Duodenal mucosa (tissue), 2 donors: ENCODE results near the gene MAP3K20.

Source experiments
- H3K27ac ChIP-seq: one replicate; pipeline ENCODE4 v1.7.0; 2013; ENCODE audit warnings: low read depth, low read length
- H3K27me3 ChIP-seq, 2 donors: one replicate each; pipeline ENCODE4 v1.7.0; 2013; ENCODE audit warnings: low read length in 2 of 2, control low read depth in 1 of 2; ENCODE audit not compliant: insufficient read depth in 2 of 2, control insufficient read depth in 1 of 2
- H3K36me3 ChIP-seq, 2 donors: one replicate each; pipeline ENCODE4 v1.7.0; 2013; ENCODE audit warnings: low read length in 2 of 2, control low read depth in 1 of 2; ENCODE audit not compliant: insufficient read depth in 2 of 2, control insufficient read depth in 1 of 2
- H3K4me1 ChIP-seq, 2 donors: one replicate each; pipeline ENCODE4 v1.7.0; 2013; ENCODE audit warnings: low read length in 2 of 2, control low read depth in 1 of 2; ENCODE audit not compliant: insufficient read depth in 2 of 2, control insufficient read depth in 1 of 2
- H3K4me3 ChIP-seq, 2 donors: one replicate each; pipeline ENCODE4 v1.7.0; 2013; ENCODE audit warnings: low read length in 2 of 2, low read depth in 1 of 2
- H3K9ac ChIP-seq, 2 donors: one replicate each; pipeline ENCODE4 v1.7.0; 2013; ENCODE audit warnings: low read length in 2 of 2, low read depth in 1 of 2
- H3K9me3 ChIP-seq, 2 donors: one replicate each; pipeline ENCODE4 v1.7.0; 2013; ENCODE audit warnings: low read length in 2 of 2, control low read depth in 1 of 2; ENCODE audit not compliant: control insufficient read depth in 1 of 2

The MAP3K20 gene

DNA sequence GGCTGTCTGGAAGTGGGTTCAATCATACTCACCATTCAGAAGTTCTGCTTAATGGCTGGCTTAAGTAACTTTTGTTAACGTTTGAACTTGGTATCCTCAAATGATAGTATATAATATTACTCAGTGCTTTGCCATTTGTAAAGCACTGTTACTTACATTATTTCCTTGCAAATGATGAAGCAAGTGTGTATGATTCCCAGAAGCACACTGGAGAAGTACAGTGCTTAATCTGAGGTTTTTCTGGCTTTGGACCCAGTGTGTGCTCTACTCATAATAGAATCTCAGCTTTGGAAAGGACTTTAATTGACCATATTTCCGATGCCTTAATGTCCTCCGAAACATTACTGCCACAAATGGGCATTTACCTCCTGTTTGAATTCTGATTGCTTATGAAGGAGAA lies 63.3 kb downstream of the MAP3K20 start:
- no peak overlapping the region for H3K9ac ChIP-seq
- no peaks in the 10 kb centered on the region for H3K4me1 ChIP-seq
- H3K9me3 ChIP-seq, result peaks cover 2 to 8% of the 10 kb centered on the region in 2 donors
- no peaks in the 10 kb centered on the region for H3K36me3 ChIP-seq
- no peak overlapping the region for H3K27ac ChIP-seq
- no peaks in the 10 kb centered on the region for H3K27me3 ChIP-seq
- no peak overlapping the region for H3K4me3 ChIP-seq

DNA sequence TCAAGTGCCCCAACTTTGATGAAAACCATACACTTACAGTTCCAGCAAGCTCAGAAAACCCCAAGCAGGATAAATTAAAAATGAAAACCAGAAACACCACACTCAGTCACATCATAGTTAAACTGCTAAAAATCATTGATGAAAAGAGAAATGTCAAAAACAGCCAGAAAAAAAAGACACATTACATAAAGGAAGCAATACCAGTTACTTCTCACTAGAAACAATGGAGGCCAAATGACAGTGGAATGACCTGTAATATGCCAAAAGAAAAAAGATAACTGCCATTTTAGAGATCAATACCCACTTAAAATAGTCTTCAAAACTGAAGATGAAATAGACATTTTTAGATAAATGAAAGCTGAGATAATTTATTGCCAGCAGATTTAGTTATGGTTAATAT lies 66.0 kb downstream of the MAP3K20 start:
- H3K4me1 ChIP-seq, result no peaks in the 10 kb centered on the region
- no peak overlapping the region for H3K9ac ChIP-seq
- no peaks in the 10 kb centered on the region for H3K36me3 ChIP-seq
- H3K4me3 ChIP-seq, result no peak overlapping the region
- H3K27ac ChIP-seq, result no peak overlapping the region
- peaks cover 2 to 8% of the 10 kb centered on the region in 2 donors for H3K9me3 ChIP-seq
- H3K27me3 ChIP-seq, result no peaks in the 10 kb centered on the region

DNA sequence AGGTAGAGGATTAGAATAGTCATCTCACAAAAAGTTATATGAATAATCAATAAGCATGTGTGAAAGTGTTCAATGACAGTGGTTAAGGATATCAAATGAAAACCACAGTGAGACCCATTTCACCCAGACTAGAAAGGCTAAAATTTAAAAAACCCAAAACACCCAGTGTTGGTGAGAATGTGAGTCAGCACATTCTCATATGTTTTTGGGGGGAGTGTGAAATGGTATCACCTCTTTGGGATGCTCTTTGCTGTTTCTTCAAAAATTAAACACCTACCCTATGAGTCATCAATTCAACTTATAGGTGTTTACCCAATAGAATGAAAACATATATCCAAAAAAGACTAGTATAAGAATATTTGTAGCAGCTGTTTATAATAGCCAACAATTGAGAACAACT lies 69.8 kb downstream of the MAP3K20 start:
- no peak overlapping the region for H3K9ac ChIP-seq
- H3K4me1 ChIP-seq, result no peaks in the 10 kb centered on the region
- H3K4me3 ChIP-seq, result no peak overlapping the region
- no peak overlapping the region for H3K27ac ChIP-seq
- no peaks in the 10 kb centered on the region for H3K27me3 ChIP-seq
- no peaks in the 10 kb centered on the region for H3K36me3 ChIP-seq
- H3K9me3 ChIP-seq, result peaks cover 2 to 8% of the 10 kb centered on the region in 2 donors

DNA sequence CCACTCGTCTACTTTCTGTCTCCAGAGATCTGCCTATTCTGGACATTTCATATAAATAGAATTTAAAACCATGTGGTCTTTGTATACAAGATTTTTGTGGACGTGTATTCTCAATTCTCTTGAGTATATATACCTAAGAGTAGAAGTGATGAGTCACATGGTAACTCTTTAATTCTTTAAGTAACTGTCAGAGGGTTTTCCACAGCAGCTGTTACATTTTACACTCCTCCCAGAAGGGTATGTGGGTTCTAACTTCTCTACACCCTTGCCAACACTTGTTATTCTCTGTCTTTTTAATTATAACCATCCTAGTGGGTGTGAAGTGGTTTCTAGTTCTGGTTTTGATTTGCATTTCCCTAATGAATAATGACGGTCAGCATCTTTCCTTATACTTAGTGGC lies 70.9 kb downstream of the MAP3K20 start:
- H3K36me3 ChIP-seq, result no peaks in the 10 kb centered on the region
- H3K4me1 ChIP-seq, result no peaks in the 10 kb centered on the region
- no peak overlapping the region for H3K9ac ChIP-seq
- H3K27me3 ChIP-seq, result no peaks in the 10 kb centered on the region
- H3K9me3 ChIP-seq, result peaks cover 0 to 4% of the 10 kb centered on the region in 2 donors
- no peak overlapping the region for H3K27ac ChIP-seq
- no peak overlapping the region for H3K4me3 ChIP-seq

DNA sequence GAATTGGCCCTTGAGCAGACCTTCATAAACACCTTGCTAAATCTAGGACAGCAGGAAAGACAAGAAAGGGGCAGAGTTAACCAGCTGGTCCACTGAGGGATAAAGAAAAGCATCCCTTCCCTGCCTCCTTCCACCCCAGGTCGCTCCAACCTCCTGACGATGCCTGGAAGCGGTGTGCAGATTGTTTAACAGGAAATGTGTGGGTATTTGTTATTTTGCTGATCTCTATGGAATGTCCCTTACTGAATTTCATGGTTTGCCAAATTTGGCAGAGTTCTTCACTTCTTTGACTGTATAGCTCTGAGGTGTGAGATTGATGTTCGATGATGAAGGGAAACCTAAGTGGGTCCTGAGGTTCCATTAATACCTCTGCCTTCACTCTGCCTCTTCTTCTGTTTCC lies 72.9 kb downstream of the MAP3K20 start:
- Histone ChIP-seq H3K9ac (no peak overlapping the region), H3K36me3 (no peaks in the 10 kb centered on the region), H3K4me1 (no peaks in the 10 kb centered on the region), H3K27ac (no peak overlapping the region), H3K4me3 (no peak overlapping the region), H3K9me3 (no peaks in the 10 kb centered on the region), H3K27me3 (no peaks in the 10 kb centered on the region)

DNA sequence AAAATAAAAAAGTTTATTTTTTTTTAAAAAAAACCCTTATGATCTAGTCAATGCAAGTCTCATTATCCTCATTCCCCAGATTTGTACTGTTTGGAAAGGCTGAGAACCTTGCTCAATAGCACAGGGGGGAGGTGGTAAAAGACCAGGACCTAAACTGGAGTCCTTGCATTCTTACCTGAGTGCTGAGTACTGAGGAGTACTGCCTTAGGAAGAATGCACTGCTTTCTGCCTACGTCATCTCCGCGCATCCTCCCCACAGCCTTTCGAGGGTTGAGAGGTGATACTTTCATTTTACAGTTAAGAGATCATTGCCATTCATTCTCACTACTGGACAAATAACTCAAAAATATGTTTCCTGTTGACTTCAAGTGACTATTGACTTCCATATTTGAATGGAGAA lies 73.8 kb downstream of the MAP3K20 start:
- Histone ChIP-seq H3K27ac (no peak overlapping the region), H3K36me3 (no peaks in the 10 kb centered on the region), H3K27me3 (no peaks in the 10 kb centered on the region), H3K9me3 (no peaks in the 10 kb centered on the region), H3K4me3 (no peak overlapping the region), H3K4me1 (no peaks in the 10 kb centered on the region), H3K9ac (no peak overlapping the region)

DNA sequence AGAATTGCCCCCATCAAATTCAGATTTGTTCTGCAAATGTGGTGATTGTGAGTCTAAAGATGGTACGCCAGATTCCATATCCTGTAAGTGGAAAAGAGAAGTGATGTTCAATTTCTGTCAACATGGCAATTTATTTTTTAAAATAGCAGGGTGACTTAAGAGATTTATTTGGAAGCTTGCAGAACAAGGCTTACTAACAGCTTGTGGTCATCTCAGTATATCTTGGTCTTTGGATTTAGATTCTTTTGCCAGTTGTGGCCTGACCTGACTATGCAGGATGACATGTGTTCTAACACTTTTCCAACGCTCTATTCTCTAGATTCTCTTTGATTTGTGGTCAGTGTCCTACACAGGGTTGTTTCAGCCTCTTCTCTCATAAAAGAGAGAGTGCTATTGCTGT lies 74.4 kb downstream of the MAP3K20 start:
- Histone ChIP-seq H3K9me3 (no peaks in the 10 kb centered on the region), H3K27ac (no peak overlapping the region), H3K9ac (no peak overlapping the region), H3K4me1 (no peaks in the 10 kb centered on the region), H3K36me3 (no peaks in the 10 kb centered on the region), H3K27me3 (no peaks in the 10 kb centered on the region), H3K4me3 (no peak overlapping the region)

DNA sequence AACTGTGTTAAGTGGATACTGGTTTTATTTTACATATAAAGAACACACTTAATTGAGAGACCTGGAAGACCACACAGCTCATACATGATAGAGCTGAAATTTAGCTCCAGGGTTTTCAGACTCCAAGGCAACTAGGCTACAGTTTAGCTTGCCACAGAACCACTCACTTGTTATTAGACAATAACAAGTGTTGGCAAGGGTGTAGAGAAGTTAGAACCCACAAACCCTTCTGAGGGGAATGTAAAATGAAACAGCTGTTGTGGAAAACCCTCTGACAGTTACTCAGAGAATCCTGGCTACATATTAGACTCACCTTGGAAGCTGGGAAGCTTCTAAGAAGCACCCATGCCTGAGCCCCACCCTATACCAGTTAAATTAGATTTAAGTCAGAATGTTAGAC lies 75.3 kb downstream of the MAP3K20 start:
- no peak overlapping the region for H3K4me3 ChIP-seq
- no peak overlapping the region for H3K9ac ChIP-seq
- no peaks in the 10 kb centered on the region for H3K4me1 ChIP-seq
- H3K27ac ChIP-seq, result no peak overlapping the region
- no peaks in the 10 kb centered on the region for H3K27me3 ChIP-seq
- H3K9me3 ChIP-seq, result no peaks in the 10 kb centered on the region
- H3K36me3 ChIP-seq, result no peaks in the 10 kb centered on the region

DNA sequence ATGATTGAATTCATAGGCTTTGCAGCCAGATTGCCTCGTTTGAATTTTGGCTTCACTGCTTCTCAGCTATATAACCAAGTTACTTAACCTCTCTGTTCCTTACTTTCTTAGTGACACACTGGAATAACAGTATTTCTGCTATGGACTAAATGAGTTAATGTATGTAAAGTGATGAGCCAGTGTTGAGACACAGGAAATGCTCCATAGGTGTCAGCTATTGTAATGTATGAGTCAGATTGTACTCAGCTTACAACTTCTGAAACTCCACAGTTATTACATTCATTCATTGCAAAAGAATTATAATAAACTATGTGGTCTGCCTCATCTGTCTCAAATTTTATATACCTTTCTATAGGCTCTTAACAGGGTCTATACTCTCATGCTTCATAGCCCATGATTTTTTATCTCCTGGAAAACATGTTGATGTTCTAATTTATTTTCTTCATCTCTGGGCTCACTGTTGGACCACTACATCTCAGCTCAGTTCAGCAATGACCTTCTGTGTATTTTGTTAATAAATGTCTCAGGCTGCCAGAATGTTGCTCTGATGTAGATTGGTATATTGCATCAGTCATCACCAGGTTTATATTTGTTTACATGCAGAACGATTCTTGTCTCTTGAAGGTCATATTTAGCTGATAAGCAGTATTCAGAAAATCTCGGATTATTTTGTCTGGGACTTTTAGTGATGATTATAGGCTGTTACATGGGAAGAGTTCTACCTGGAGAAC lies 76.2 kb downstream of the MAP3K20 start:
- Histone ChIP-seq H3K36me3 (no peaks in the 10 kb centered on the region), H3K4me3 (no peak overlapping the region), H3K9me3 (no peaks in the 10 kb centered on the region), H3K27me3 (no peaks in the 10 kb centered on the region), H3K4me1 (no peaks in the 10 kb centered on the region), H3K27ac (no peak overlapping the region), H3K9ac (no peak overlapping the region)

DNA sequence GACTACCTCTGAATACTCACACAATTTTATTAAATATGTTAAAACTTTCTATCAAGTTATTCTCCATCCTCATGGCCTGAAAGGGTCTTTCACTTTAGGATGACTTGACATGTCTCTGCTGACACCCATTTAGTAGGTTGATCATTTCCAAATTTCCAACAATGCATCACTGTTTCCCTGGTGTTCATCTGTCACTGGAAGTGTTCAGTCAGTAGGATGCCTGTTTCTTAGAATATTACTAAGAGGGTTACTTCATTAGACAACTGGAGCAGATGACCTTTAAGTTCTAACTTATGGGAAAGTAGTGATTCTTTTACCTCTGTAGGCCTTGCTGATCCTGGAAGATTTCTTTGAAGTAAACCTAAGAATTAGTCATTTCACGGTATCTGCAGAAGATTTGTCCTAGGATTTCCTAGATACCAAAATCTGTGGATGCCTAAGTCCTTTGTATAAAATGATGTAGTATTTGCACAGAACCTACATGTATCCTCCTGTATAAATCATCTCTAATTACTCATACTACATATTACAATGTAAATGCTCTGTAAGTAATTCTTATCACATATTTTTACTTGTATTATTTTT lies 77.7 kb downstream of the MAP3K20 start:
- no peaks in the 10 kb centered on the region for H3K36me3 ChIP-seq
- no peak overlapping the region for H3K4me3 ChIP-seq
- no peaks in the 10 kb centered on the region for H3K27me3 ChIP-seq
- no peak overlapping the region for H3K27ac ChIP-seq
- no peaks in the 10 kb centered on the region for H3K9me3 ChIP-seq
- H3K4me1 ChIP-seq, result no peaks in the 10 kb centered on the region
- no peak overlapping the region for H3K9ac ChIP-seq
